Measurements from ENCODE around the gene ZCCHC14. TPM values are rescaled to one million over a fixed set of nuclear protein-coding genes. Genes with fewer than 3 reads are reported as not detected.

Gene ZCCHC14
- total RNA-seq, 1 experiment from 2014 or later: 45.4 TPM

DNA sequence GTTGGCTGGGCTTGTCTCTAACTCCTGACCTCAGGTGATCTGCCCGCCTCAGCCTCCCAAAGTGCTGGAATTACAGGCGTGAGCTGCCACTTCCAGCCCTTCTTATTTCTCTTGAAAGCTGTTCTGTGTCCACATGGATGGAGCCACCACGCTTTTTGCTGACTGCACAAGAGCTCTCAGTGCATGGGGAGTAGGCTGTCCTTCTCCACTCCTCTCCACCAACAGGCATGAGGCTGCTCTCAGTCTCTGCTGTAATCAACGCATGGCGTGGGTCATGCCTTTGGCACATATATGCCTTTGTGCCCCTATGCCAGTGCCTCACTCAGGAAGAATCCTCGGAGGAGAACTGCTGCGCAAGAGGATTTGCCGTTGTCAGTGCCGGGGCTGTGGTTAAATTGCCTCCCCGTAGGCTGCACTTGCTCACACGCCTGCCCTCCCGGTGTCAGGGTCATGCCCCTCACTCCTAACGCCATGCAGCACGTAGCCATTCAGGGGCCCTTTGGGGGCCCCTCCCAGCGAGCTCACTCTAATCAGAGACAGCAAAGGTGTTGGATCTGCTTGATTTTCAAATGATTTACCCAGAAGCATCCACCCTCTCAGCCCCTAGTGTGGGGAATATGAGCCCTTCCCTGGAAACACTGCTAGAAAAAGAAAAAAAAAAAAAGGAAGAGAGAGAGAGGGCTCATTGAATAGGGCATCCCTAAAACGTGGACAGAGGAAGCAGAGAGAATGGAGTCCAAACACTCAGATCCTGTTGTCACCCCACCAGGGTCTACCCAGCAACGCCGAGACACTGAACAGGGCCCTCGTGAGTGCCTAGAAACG, 47.5 kb upstream of the ZCCHC14 start:
- TF ChIP-seq, protein P1, sequence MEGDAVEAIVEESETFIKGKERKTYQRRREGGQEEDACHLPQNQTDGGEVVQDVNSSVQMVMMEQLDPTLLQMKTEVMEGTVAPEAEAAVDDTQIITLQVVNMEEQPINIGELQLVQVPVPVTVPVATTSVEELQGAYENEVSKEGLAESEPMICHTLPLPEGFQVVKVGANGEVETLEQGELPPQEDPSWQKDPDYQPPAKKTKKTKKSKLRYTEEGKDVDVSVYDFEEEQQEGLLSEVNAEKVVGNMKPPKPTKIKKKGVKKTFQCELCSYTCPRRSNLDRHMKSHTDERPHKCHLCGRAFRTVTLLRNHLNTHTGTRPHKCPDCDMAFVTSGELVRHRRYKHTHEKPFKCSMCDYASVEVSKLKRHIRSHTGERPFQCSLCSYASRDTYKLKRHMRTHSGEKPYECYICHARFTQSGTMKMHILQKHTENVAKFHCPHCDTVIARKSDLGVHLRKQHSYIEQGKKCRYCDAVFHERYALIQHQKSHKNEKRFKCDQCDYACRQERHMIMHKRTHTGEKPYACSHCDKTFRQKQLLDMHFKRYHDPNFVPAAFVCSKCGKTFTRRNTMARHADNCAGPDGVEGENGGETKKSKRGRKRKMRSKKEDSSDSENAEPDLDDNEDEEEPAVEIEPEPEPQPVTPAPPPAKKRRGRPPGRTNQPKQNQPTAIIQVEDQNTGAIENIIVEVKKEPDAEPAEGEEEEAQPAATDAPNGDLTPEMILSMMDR (IDR thresholded peaks at IDR 0.05; ENCODE audit: unreplicated experiment): no peak
- CTCF ChIA-PET: interaction anchor here (0.6 to 1.4 kb wide), 2 partner anchors 9 to 74 kb away, joined by 3 read pairs; no protein-coding TSS in a partner anchor
- no peak for DNase-seq
- intact Hi-C loops (cut with micrococcal nuclease; ENCODE audit: unreplicated experiment): no loop called here
- H3K4me1 Mint-ChIP-seq (ENCODE audit: low read depth, unreplicated experiment): no peaks in the 10 kb centered on the region
- BruUV-seq (replicated peaks): no TSS peak
- no peaks in the 10 kb centered on the region for H3K36me3 Mint-ChIP-seq (ENCODE audit: insufficient read depth, unreplicated experiment)
- H3K9me3 Mint-ChIP-seq (ENCODE audit: low read depth, unreplicated experiment): peaks cover 4% of the 10 kb centered on the region
- no peak overlapping the region for H3K27ac Mint-ChIP-seq (ENCODE audit: unreplicated experiment)
- no peak overlapping the region for H3K4me3 Mint-ChIP-seq (ENCODE audit: low read depth, unreplicated experiment)
- peaks cover 100% of the 10 kb centered on the region for H3K27me3 Mint-ChIP-seq (ENCODE audit: unreplicated experiment)

DNA sequence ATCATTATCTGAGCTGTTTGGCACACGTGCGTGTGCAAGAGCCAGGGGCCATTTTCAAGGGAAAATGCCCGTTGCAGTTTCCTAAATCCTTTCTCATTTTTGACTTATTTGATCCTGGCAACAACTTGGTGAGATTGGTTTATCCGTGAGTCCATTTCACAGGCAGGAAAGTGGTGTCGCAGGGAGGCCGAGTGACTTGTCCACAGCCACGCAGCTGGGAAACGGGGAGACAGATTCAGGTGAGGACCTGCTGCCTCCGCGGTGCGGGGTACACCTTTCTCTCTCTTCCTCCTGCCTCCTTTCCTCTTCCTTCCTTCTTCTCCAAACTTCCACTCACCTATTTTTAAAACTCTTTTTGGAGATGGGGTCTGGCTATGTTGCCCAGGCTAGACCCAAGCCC, 46.3 kb upstream of the ZCCHC14 start:
- BruUV-seq (replicated peaks): no TSS peak
- Mint-ChIP-seq H3K27me3 (ENCODE audit: unreplicated experiment) (peaks cover 100% of the 10 kb centered on the region), H3K4me1 (ENCODE audit: low read depth, unreplicated experiment) (no peaks in the 10 kb centered on the region), H3K4me3 (ENCODE audit: low read depth, unreplicated experiment) (no peak overlapping the region), H3K9me3 (ENCODE audit: low read depth, unreplicated experiment) (peaks cover 4% of the 10 kb centered on the region), H3K27ac (ENCODE audit: unreplicated experiment) (no peak overlapping the region), H3K36me3 (ENCODE audit: insufficient read depth, unreplicated experiment) (no peaks in the 10 kb centered on the region)
- CTCF ChIA-PET: interaction anchor here (1.4 kb wide), 1 partner anchor 10 kb away, joined by 3 read pairs; no protein-coding TSS in a partner anchor
- DNase-seq: no peak
- intact Hi-C loops (cut with micrococcal nuclease; ENCODE audit: unreplicated experiment): no loop called here
- TF ChIP-seq, protein P1 (IDR thresholded peaks at IDR 0.05; ENCODE audit: unreplicated experiment): no peak

DNA sequence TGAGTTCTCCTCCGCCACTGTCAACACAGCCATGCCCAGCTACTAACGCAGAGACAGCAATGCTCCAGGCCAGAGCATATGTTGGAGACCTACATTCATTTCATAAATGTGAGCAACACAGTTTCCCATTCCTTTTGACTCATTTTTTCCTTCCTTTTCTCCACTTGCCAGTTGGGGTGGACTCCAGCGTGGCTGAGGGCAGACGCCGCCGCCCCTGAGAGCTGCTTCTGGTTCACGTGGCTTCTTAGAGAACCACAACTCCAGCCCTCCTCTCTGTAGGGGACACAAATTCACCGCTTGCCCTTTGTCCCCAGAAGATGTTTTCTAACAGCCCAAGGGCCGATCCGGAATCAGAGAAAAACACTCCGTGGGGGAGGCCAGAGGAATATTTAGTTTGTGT, 45.8 kb upstream of the ZCCHC14 start:
- H3K4me1 Mint-ChIP-seq (ENCODE audit: low read depth, unreplicated experiment): no peaks in the 10 kb centered on the region
- DNase-seq: no peak
- H3K9me3 Mint-ChIP-seq (ENCODE audit: low read depth, unreplicated experiment): peaks cover 4% of the 10 kb centered on the region
- H3K36me3 Mint-ChIP-seq (ENCODE audit: insufficient read depth, unreplicated experiment): no peaks in the 10 kb centered on the region
- CTCF ChIA-PET: no interaction called here
- no TSS peak for BruUV-seq (replicated peaks)
- TF ChIP-seq, protein P1 (IDR thresholded peaks at IDR 0.05; ENCODE audit: unreplicated experiment): no peak
- intact Hi-C loops (cut with micrococcal nuclease; ENCODE audit: unreplicated experiment): no loop called here
- no peak overlapping the region for H3K27ac Mint-ChIP-seq (ENCODE audit: unreplicated experiment)
- no peak overlapping the region for H3K4me3 Mint-ChIP-seq (ENCODE audit: low read depth, unreplicated experiment)
- H3K27me3 Mint-ChIP-seq (ENCODE audit: unreplicated experiment): peaks cover 100% of the 10 kb centered on the region

DNA sequence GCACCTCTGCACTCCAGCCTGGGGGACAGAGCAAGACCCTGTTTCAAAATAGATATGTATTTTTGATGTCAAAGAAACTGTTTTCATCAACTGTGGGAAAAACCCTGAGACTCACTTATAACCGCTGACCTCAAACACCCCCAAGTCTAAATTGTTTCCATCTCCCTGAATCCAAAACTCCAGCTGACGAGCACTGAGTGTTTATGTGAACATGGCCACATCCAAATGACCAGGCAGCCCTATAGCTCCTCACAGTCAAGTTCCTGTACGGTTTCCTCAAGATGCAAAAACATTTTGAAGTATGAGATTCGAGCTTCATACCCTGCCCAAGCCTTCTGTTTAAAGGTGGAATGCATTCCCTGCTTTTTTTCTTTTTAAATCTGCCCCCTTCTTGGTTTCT, 45.3 kb upstream of the ZCCHC14 start:
- Mint-ChIP-seq H3K9me3 (ENCODE audit: low read depth, unreplicated experiment) (peaks cover 4% of the 10 kb centered on the region), H3K27me3 (ENCODE audit: unreplicated experiment) (peaks cover 100% of the 10 kb centered on the region), H3K4me1 (ENCODE audit: low read depth, unreplicated experiment) (no peaks in the 10 kb centered on the region), H3K27ac (ENCODE audit: unreplicated experiment) (no peak overlapping the region), H3K36me3 (ENCODE audit: insufficient read depth, unreplicated experiment) (no peaks in the 10 kb centered on the region), H3K4me3 (ENCODE audit: low read depth, unreplicated experiment) (no peak overlapping the region)
- no TSS peak for BruUV-seq (replicated peaks)
- DNase-seq: no peak
- CTCF ChIA-PET: interaction anchor here (1.0 kb wide), 1 partner anchor 9 kb away, joined by 3 read pairs; no protein-coding TSS in a partner anchor
- intact Hi-C loops (cut with micrococcal nuclease; ENCODE audit: unreplicated experiment): no loop called here
- TF ChIP-seq, protein P1 (IDR thresholded peaks at IDR 0.05; ENCODE audit: unreplicated experiment): no peak

Data from Calu3 (cell line).